ENCODE data around the gene THAP5. TPM values are rescaled to one million over a fixed set of nuclear protein-coding genes. Genes with fewer than 3 reads are reported as not detected.
A peak's percentile ranks its signal among the peaks of the same experiment; 100 is the strongest.

THAP5 gene
- total and polyA plus RNA-seq, 10 donors = 8.8 to 44.1 (median 30.6) TPM

DNA sequence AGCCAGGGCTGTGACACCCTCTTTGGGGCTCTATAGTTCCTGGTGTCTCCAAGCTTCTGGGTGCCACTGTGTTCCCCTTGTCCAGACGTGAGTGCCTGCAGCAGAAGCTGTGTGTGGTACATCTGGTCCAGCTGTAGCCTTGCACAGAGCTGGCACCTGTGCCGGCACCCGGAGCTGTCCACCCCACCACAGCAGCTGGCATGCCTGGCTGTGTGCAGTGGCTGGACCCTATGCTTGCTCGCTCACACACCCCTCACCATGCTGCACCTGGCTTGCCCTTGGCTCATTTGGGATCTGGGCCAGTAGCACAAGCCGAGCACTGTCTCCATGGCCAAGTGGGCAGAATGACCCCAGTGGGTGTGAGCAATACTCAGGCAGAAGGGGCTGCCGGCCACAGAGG is 10.8 kb upstream of the THAP5 start:
- Histone ChIP-seq H3K27me3 (replicated peaks in 1 of 7) (no peaks in the 10 kb centered on the region), H3K4me1 (peaks cover 0 to 2% (median 0%) of the 10 kb centered on the region in 6 donors), H3K36me3 (peaks cover 3 to 38% (median 17%) of the 10 kb centered on the region in 6 donors), H3K9me3 (peaks cover 0 to 19% (median 15%) of the 10 kb centered on the region in 8 donors), H3K4me3 (no peak overlapping the region), H3K27ac (no peak overlapping the region)
- intact Hi-C loops (cut with DNase I; ENCODE audit: low total_unique reads) = no loop called here
- no peak for DNase-seq
- WGBS, 5 donors = 75 to 81% (median 77%) methylated on average over 6 of the region's 6 CpGs
- no peak for TF ChIP-seq CTCF (IDR thresholded peaks at IDR 0.05 in 8 of 11, conservative IDR thresholded peaks at IDR 0.05 in 3 of 11)
- TF ChIP-seq POLR2AphosphoS5 (IDR thresholded peaks at IDR 0.05) = peak in 2 of 3 donors; percentile 8 to 45

DNA sequence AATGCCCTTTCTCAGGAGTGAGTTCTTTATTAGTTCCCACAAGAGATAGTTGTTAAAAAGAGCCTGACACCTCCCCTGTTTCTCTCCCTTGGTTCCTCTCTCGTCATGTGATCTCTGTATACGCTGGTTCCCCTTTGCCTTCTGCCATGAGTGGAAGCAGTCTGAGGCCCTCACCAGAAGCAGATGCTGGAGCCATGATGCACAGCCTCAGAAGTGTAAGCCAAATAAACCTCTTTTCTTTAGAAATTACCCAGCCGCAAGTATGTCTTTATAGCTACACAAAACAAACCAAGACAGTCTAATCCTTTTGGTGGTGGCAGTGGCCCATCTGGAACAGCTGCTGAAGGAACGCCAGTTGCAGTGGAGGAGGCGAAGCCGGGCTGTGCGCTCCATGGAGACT is 9.4 kb upstream of the THAP5 start:
- DNase-seq = no peak
- no peak overlapping the region for H3K27ac ChIP-seq
- H3K27me3 ChIP-seq (replicated peaks in 1 of 7) = no peaks in the 10 kb centered on the region
- no peak overlapping the region for H3K4me3 ChIP-seq
- intact Hi-C loops (cut with DNase I; ENCODE audit: low total_unique reads) = no loop called here
- 90 to 97% (median 94%) methylated on average over 7 of the region's 7 CpGs for WGBS, 5 donors
- peaks cover 0 to 19% (median 15%) of the 10 kb centered on the region in 8 donors for H3K9me3 ChIP-seq
- H3K36me3 ChIP-seq = peaks cover 3 to 51% (median 24%) of the 10 kb centered on the region in 6 donors
- peaks cover 0 to 14% (median under 1%) of the 10 kb centered on the region in 6 donors for H3K4me1 ChIP-seq
- TF ChIP-seq POLR2A (IDR thresholded peaks at IDR 0.05) = no peak
- no peak for TF ChIP-seq CTCF (IDR thresholded peaks at IDR 0.05 in 8 of 11, conservative IDR thresholded peaks at IDR 0.05 in 3 of 11)
- no peak for TF ChIP-seq POLR2AphosphoS5 (IDR thresholded peaks at IDR 0.05)

DNA sequence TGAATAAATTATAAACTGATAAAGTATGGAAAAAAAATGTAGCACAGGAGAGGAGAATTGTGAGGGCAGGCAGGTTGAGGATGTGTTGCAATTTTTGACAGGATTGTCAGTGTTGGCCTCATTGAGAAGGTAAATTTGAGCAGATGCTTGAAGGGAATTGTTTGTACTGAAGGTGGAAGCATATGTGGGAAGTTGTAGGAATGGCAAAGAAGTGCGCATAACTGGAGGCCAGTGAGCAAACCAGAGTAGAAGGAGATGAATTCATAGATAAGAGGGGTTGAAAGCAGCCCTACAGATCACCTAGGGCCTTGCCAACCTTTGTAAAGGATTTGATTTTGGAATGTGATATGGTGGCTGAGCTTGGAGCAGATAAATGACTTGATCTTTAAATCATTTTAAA is 6.6 kb upstream of the THAP5 start:
- H3K27ac ChIP-seq = no peak overlapping the region
- 94 to 99% (median 98%) methylated on average over 1 of the region's 1 CpG for WGBS, 5 donors
- H3K4me3 ChIP-seq = no peak overlapping the region
- H3K9me3 ChIP-seq = peaks cover 0 to 19% (median 15%) of the 10 kb centered on the region in 8 donors
- H3K4me1 ChIP-seq = peaks cover 10 to 42% (median 28%) of the 10 kb centered on the region in 6 donors
- peaks cover 3 to 69% (median 35%) of the 10 kb centered on the region in 6 donors for H3K36me3 ChIP-seq
- intact Hi-C loops (cut with DNase I; ENCODE audit: low total_unique reads) = no loop called here
- TF ChIP-seq CTCF (IDR thresholded peaks at IDR 0.05 in 8 of 11, conservative IDR thresholded peaks at IDR 0.05 in 3 of 11) (no peak), POLR2A (IDR thresholded peaks at IDR 0.05) (no peak), POLR2AphosphoS5 (IDR thresholded peaks at IDR 0.05) (no peak)
- no peaks in the 10 kb centered on the region for H3K27me3 ChIP-seq (replicated peaks in 1 of 7)
- no peak for DNase-seq

GRCh38 chr7:108575156-108575555 is 5.7 kb upstream of the THAP5 start:
- Histone ChIP-seq H3K9me3 (peaks cover 0 to 16% (median 13%) of the 10 kb centered on the region in 8 donors), H3K36me3 (peaks cover 3 to 65% (median 34%) of the 10 kb centered on the region in 6 donors), H3K27ac (no peak overlapping the region), H3K27me3 (replicated peaks in 1 of 7) (no peaks in the 10 kb centered on the region), H3K4me3 (no peak overlapping the region), H3K4me1 (peaks cover 10 to 51% (median 34%) of the 10 kb centered on the region in 6 donors)
- no peak for DNase-seq
- WGBS, 5 donors = 70 to 97% (median 92%) methylated on average over 2 of the region's 2 CpGs
- intact Hi-C loops (cut with DNase I; ENCODE audit: low total_unique reads) = no loop called here
- TF ChIP-seq POLR2A (IDR thresholded peaks at IDR 0.05) = no peak
- TF ChIP-seq CTCF (IDR thresholded peaks at IDR 0.05 in 8 of 11, conservative IDR thresholded peaks at IDR 0.05 in 3 of 11) = no peak
- no peak for TF ChIP-seq POLR2AphosphoS5 (IDR thresholded peaks at IDR 0.05)
